ENCODE data around the gene ANKS6. TPM values are rescaled to one million over a fixed set of nuclear protein-coding genes. Genes with fewer than 3 reads are reported as not detected.

Gene ANKS6
- total RNA-seq, 1 experiment from 2014 or later: 46.3 TPM

GRCh38 chr9:98807070-98807813, 10.9 kb upstream of the ANKS6 start, which contains the start of gene GALNT12:
Gene GALNT12, plus strand, starts transcription at chr9:98807670. Its CDS starts 29 bp downstream, at chr9:98807699.
- Histone ChIP-seq H4K20me1 (ENCODE audit: control insufficient read depth, insufficient read depth, insufficient read length) (no peaks in the 10 kb centered on the region), H3K23ac (ENCODE audit: insufficient read length, low read depth, low read length) (no peak within 1 kb of the TSS), H2AFZ (ENCODE audit: low read length) (peak within 1 kb of the TSS; percentile 69), H3K27ac (ENCODE audit: insufficient read length, low read depth, low read length) (no peak within 1 kb of the TSS), H3K4me1 (ENCODE audit: insufficient read depth, low read length) (no peaks in the 10 kb centered on the region; the same call in 1 of the 2 replicates), H2BK5ac (ENCODE audit: insufficient read length, low read length) (no peak within 1 kb of the TSS), H3K18ac (ENCODE audit: insufficient read length, low read depth, low read length) (no peak within 1 kb of the TSS), H3K14ac (ENCODE audit: insufficient read depth, low read length) (no peak within 1 kb of the TSS; the same call in 1 of the 2 replicates), H3K23me2 (ENCODE audit: insufficient read length, low read depth, low read length, poor library complexity, severe bottlenecking) (peaks cover 8% of the 10 kb centered on the region), H4K8ac (replicated peaks; ENCODE audit: insufficient read length, low read depth, low read length) (no peak within 1 kb of the TSS), H4K91ac (ENCODE audit: insufficient read length, low read depth, low read length) (no peak within 1 kb of the TSS), H2BK20ac (ENCODE audit: low read depth, low read length, poor library complexity, severe bottlenecking) (no peak within 1 kb of the TSS), H3K4ac (ENCODE audit: low read depth, low read length) (no peak within 1 kb of the TSS), H3K27me3 (ENCODE audit: insufficient read depth, low read length) (no peaks in the 10 kb centered on the region), H3K79me1 (ENCODE audit: insufficient read depth, low read depth, low read length, poor library complexity, severe bottlenecking) (no peaks in the 10 kb centered on the region), H3K9ac (ENCODE audit: extremely low read depth, insufficient read length, low read length) (no peak within 1 kb of the TSS), H2BK120ac (ENCODE audit: low read depth, low read length, poor library complexity, severe bottlenecking) (no peak within 1 kb of the TSS), H4K5ac (ENCODE audit: insufficient read length, low read depth, low read length) (no peak within 1 kb of the TSS), H2BK12ac (ENCODE audit: insufficient read length, low read depth, low read length) (no peak within 1 kb of the TSS), H3K79me2 (ENCODE audit: insufficient read depth, low read length) (no peaks in the 10 kb centered on the region), H2AK5ac (ENCODE audit: insufficient read length, low read length) (no peak within 1 kb of the TSS), H3K56ac (ENCODE audit: insufficient read length, low read depth, low read length) (no peak within 1 kb of the TSS), H3K4me2 (ENCODE audit: insufficient read depth, insufficient read length, low read length) (peak within 1 kb of the TSS; percentile 67), H3K9me3 (ENCODE audit: control insufficient read depth, low read depth, low read length) (no peaks in the 10 kb centered on the region), H3T11ph (ENCODE audit: low read length) (no peak within 1 kb of the TSS), H2BK15ac (ENCODE audit: low read depth, low read length) (no peak within 1 kb of the TSS)
- DNase-seq: peak; percentile 67
- no peak for TF ChIP-seq CTCF (conservative IDR thresholded peaks at IDR 0.05)
- no CpG with 5 or more reads among the region's 51 CpGs for WGBS (ENCODE audit: extremely low coverage, insufficient read length, low lambda C conversion rate)
- peaks cover 0 to 8% (median 0%) of the 10 kb centered on the region in 3 experiments; a peak in 1 of 7 replicates for H3K36me3 Mint-ChIP-seq (ENCODE audit: insufficient read depth in 1 of 3, low read depth in 3 of 3)
- H3K9me3 Mint-ChIP-seq: no peaks in the 10 kb centered on the region
- H3K27ac Mint-ChIP-seq: no peak within 1 kb of the TSS
- H3K4me3 Mint-ChIP-seq: peak within 1 kb of the TSS; percentile 74 to 87
- peaks cover 39 to 52% of the 10 kb centered on the region in 2 experiments for H3K4me1 Mint-ChIP-seq
- peaks cover 27% of the 10 kb centered on the region for H3K27me3 Mint-ChIP-seq (ENCODE audit: low read depth)
